Endothelial cell of umbilical vein (primary cell): ENCODE results near the gene CPSF4.

Experiments
- CTCF ChIP-seq, 2 donors: IDR thresholded peaks; 1 replicate in 1 of 2; 2 replicates in 1 of 2; pipeline ENCODE4 v1.5.1; 2011; ENCODE audit warnings: low read length in 2 of 2, mild to moderate bottlenecking in 2 of 2, moderate library complexity in 2 of 2, control low read depth in 1 of 2, inconsistent platforms in 1 of 2, low read depth in 1 of 2; ENCODE audit not compliant: insufficient read depth in 1 of 2; ENCODE audit errors: extremely low read depth in 1 of 2
- EZH2 ChIP-seq: IDR thresholded peaks from 2 replicates; pipeline ENCODE4 v1.6.1; 2012; ENCODE audit warnings: borderline replicate concordance, low read depth, mild to moderate bottlenecking, moderate library complexity, low read length, inconsistent platforms; ENCODE audit not compliant: severe bottlenecking
- JUN ChIP-seq: IDR thresholded peaks from 2 replicates; pipeline ENCODE4 v1.6.1; 2011; ENCODE audit warnings: borderline replicate concordance, low read depth; ENCODE audit not compliant: insufficient read length, insufficient read depth
- MYC ChIP-seq: IDR thresholded peaks from one replicate; pipeline ENCODE4 v1.6.1; 2011; ENCODE audit warnings: mild to moderate bottlenecking, low read depth, low read length
- POLR2A ChIP-seq: IDR thresholded peaks from 2 replicates; pipeline ENCODE4 v1.6.1; 2012; ENCODE audit warnings: low read depth, mild to moderate bottlenecking, control low read depth, low read length

DNA sequence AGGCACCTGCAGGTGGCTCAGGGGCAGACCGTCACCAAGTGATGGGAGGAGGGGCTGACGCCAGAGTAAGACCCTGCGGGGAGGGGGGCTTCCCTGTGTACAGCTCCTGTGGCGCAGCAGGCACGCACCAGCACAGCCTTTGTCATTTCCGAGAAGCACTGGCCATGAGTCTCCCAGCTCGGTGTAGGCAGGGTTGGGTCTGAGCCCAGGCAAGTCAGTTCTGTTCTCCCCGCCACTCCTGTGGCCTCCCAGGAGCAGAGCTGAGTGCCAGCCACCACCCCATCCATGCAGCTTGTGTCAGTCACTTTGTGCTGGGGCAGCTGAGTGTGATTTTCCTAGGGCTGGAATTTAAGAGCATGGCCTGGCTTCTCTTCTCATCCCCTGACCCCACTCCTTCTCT is 13.2 kb downstream of the CPSF4 start:
- TF ChIP-seq EZH2 (no peak), CTCF (IDR thresholded peaks at IDR 0.05; ENCODE audit: extremely low read depth in 1 of 2, insufficient read depth in 1 of 2, low read depth in 1 of 2, low read length in 2 of 2) (no peak), POLR2A (no peak), JUN (no peak), MYC (no peak)
